Brain pericyte (primary cell): ENCODE measurements around the gene EXOSC1.
"Not testable (repeated sequence)": the region's sequence is repeated elsewhere in the genome, so short reads cannot be mapped to it uniquely, and the experiment has no call there.

ENCODE experiments used
- DNase-seq: peaks from one replicate; pipeline ENCODE4 v3.0.0-alpha.2; 2012; ENCODE audit warnings: low read depth, low spot score

The EXOSC1 gene

GRCh38 chr10:97459111-97459510, 13.3 kb upstream of the EXOSC1 start:
- no peak for DNase-seq

DNA sequence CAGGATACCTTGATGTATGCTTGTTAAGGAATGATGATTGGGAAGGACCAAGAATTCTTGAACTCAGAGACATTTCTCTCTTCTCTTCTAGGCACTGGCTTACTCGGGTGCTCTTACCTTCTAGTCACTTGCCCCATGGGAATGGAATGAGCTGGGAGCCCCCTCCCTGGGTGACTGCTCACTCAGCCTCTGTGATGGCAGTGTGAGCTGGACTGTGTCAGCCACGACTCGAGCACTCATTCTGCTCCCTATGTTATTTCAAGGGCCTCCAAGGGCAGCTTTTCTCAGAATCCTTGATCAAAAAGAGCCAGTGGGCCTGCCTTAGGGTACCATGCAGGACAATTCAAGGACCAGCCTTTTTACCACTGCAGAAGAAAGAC, 10.9 kb upstream of the EXOSC1 start:
- DNase-seq, result no peak

GRCh38 chr10:97456034-97456685, 10.4 kb upstream of the EXOSC1 start:
- DNase-seq, result no peak

DNA sequence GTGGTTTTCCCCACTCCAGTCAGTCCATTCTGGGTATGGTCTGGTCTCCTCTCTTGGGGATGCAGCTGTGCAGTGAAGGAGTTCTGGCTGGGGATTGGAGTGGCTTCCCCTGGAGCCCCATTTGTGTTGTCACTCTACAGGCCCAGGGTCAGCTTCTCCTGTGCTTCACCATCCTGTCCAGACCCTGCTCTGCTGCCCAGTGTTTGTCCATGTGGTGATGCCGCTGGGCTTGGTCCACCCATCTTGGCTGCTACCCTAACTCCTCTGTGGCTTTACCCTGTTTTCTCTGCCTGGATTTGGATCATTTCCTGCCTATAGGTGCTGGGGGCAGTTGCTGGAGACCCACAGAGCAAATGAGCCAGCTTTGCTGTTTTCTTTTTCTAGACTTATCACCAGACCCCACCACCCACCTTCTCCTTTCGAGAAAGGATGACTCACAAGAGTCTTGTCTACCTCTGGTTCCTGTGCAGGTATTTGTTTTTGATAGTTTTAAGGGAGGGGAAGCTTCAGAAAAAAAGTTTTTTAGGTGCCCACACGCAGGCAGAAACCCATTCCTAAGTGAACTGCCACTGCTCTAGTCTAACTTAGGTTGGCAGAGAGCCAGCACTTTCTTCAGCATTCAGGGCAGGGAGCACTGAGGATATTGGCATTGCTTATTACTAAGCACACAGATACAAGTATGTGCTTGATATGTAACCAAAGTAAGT, 8.7 kb upstream of the EXOSC1 start:
- no peak for DNase-seq

GRCh38 chr10:97452352-97452751, 6.5 kb upstream of the EXOSC1 start:
- no peak for DNase-seq

DNA sequence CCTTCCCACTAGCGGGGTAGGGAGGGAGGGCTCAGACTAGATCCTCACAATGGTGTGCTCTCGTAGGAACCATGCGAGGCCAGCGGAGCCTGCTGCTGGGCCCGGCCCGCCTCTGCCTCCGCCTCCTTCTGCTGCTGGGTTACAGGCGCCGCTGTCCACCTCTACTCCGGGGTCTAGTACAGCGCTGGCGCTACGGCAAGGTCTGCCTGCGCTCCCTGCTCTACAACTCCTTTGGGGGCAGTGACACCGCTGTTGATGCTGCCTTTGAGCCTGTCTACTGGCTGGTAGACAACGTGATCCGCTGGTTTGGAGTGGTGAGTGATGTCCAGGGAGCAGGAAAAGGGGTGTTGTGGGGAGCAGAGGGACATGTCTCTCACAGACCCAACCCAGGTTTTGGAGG, 5.8 kb upstream of the EXOSC1 start:
- no peak for DNase-seq

DNA sequence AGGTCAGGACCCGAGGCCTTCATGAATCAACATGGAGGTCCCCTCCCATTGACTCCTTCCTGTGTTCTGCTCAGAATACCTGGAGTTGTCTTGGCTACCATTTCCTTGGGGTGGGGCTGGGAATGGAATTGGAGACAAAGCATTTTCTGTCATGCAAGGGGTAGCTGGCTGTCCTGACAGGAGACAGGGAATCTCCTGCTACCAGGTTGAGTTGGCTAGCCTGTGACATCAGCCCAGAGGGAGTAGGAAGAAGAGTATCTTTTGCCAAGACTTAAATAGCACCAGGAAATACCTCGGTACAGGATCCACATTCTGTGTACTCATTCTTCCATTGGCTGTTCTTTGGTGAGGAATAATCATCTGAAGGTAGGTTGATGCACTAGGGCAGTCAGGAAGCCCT, 5.0 kb upstream of the EXOSC1 start:
- DNase-seq, result no peak

- no peak for DNase-seq
These were observed 467 bp downstream of the EXOSC1 start for GRCh38 chr10:97445357-97445721.

DNA sequence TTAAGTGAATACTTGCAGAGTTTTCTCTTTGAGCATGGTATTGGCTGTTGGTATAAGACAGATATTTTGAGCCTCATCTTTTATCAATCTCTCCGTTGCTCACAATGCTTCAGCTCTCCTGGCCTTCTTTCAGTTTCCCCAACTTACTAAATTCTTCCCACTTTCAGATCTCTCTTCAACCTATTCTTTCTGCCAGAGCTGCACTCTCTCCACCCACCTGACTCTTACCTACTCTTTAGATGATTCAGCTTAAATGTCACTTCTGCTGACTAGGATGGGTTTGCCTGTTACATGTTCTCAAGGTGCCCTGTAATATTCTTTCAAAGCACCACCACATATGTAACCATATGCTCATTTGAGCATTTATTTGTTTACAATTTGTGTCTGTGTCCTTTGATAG, 1.6 kb downstream of the EXOSC1 start:
- DNase-seq, result no peak

DNA sequence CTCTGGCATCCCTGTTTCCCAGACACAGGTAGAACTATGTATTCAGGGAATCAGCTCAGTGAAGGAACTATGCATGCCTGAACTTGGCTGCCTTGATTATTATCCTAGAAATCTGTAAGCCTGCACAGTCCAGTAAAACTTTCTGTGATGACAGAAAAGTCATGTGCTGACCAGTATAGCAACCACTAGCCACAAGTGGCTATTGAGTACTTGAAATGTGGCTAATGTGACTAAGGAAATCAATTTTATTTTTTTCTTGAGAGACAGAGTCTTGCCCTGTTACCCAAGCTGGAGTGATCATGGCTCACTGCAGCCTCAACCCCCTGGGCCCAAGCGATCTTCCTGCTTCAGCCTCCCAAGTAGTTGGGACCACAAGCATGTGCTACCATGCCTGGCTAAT, 3.5 kb downstream of the EXOSC1 start:
- no peak for DNase-seq

GRCh38 chr10:97435211-97435610, 10.6 kb downstream of the EXOSC1 start:
- DNase-seq, result no peak

- DNase-seq, result no peak
These were observed 11.2 kb downstream of the EXOSC1 start for GRCh38 chr10:97434557-97434956.

GRCh38 chr10:97434055-97434454, 11.8 kb downstream of the EXOSC1 start:
- no peak for DNase-seq

DNA sequence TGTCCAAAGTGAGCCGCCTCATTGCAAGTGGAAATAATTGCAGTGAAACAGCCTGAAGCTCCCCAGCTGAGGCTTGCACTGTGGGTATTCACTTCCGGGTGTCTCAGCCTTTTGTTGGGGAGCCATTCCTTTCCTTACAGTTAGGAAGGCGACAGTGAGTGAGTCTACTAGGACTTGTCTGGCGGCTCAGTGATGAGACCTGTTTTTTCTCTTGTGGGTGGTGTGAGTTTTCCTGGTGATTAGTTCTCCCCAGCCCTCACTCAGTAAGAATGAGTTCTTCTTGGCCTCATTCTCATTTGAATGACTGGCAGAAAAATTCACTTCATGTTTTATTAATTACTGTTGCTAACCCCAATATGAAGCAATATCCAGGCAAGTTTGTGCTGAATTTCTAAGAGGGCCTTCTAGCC, 17.2 kb downstream of the EXOSC1 start:
- DNase-seq, result no peak

DNA sequence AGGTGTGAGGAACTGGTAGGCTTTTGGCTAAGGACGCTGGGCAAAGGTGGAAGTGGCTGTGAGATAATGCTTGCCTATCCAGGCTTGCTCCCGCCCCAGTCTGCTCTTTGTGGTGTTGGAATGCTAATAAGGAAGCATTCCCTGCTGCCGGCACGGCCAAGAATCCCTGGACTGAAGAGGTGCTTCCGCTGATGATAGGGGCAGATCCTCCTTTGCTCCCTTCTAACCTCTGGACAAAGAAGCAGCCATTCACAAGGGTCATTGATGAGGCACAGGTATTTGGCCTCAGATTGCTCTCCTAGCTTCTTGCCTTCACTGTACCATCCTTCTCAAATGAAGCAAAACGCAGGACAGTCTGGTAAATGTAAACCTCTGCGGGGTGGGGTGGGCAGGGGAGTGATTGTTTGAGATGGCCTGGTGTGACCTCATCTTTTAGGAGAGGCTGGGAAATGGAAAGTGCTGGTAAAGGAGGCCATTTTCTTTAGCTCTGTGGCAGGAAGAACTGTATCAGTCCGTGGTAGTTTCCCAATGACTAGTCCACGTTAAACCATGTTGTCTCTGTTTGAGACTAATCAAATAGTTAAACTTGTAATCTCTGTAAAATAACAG, 18.1 kb downstream of the EXOSC1 start:
- no peak for DNase-seq

GRCh38 chr10:97426776-97427570, 18.8 kb downstream of the EXOSC1 start:
- no peak for DNase-seq

DNA sequence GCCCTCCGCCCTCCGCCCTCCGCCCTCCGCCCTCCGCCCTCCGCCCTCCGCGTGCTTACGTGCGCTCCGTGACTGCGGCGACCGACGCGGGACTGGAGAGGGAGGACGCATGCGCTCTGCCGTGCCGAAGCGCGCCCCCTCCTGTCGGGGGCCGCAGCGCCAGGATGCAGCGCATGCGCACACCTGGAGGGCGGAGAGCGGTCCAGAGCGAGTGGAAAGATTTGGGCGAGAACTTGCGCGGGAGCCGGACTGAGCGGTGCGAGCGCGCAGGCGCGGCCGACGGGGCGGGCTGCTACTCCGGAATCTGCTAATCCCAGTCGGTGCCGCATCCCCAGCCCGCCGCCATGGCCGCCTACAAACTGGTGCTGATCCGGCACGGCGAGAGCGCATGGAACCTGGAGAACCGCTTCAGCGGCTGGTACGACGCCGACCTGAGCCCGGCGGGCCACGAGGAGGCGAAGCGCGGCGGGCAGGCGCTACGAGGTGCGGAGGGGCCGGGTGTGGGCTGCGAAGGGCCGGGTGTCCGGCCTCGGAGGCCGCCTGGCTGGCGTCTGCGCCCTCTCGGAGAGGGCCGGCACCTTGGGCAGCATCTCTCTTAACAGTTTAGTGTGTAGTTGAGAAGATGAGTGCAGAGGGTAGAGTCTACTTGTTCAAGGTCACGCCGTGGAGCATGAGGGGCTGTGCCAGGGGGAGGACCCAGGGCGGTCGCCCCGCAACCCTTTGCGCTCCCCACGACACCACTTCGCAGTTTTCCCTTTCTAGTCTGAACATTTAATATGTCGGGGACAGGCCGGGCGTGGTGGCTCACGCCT, 19.6 kb downstream of the EXOSC1 start, which contains the start of gene PGAM1:
Gene PGAM1, plus strand, starts transcription at position 228 of the 812 bp plus-strand sequence. Its CDS starts 117 bp downstream, at position 345.
- DNase-seq, result peak; percentile 95

DNA sequence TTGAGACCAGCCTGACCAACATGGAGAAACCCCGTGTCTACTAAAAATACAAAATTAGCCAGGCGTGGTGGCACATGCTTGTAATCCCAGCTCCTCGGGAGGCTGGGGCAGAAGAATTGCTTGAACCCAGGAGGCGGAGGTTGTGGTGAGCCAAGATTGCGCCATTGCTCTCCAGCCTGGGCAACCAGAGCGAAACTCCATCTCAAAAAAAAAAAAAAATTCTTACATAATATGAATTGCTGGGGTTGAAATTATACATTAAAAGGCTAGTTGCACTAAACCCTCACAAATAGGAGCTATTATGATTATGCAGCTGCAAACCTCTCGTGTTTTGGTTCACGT, 22.1 kb downstream of the EXOSC1 start:
- not testable (repeated sequence) for DNase-seq

- DNase-seq, result no peak
These were observed 29.2 kb downstream of the EXOSC1 start for GRCh38 chr10:97416565-97416964.

DNA sequence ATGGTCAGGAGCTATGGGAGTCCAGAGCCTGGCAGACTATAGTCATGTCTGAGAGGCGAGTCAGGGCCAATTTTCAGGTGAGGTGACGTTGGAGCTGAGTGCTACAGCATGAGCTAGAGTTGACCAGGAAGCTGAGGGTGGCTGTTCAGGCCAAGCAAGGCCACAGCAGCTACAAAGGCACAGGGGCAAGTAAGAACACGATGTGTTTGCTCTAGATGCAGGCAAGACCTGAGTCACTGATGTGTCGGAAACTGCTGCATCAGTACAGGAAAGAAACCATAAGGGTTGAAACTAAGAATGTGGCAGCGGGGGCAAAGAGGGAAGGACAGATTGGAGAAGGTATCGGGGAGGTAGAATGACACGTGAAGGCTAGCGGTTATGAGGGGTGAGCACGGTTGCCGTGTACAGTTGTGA, 32.9 kb downstream of the EXOSC1 start:
- DNase-seq, result no peak

- DNase-seq, result no peak
These were observed 34.4 kb downstream of the EXOSC1 start for GRCh38 chr10:97411406-97411805.
